PC-9 (cell line): ENCODE data around the gene MCRIP1. TPM values are rescaled to one million over a fixed set of nuclear protein-coding genes. Genes with fewer than 3 reads are reported as not detected.

ENCODE experiments used
- BruUV-seq: library from RNA; stranded (reverse); fragments of 400-500 nt; replicated peaks from 2 replicates; lab custom pipeline; 2021; lab: Mats Ljungman, UMichigan
- CTCF ChIA-PET: fragments of 300-600 bp; sonication (Branson Sonifier 250); formaldehyde crosslinking; loops from one replicate; lab custom pipeline; 2022; ENCODE audit warnings: antibody characterized with exemption; lab: Charles Lee
- POLR2A ChIA-PET: fragments of 300-600 bp; sonication (Branson Sonifier 250); formaldehyde crosslinking; loops from one replicate; lab custom pipeline; 2022; ENCODE audit warnings: antibody characterized with exemption; ENCODE audit not compliant: unreplicated experiment; lab: Charles Lee
- DNase-seq, 2 experiments: peaks; one replicate each; pipeline versions ENCODE4 v3.0.0 to v3.0.0-alpha.2; 2015 to 2022; ENCODE audit warnings: mixed read lengths in 1 of 2
- H2AFZ ChIP-seq: fragments of 200-600 bp; sonication (generic); 2 replicates; pipeline ENCODE4 v1.8.1; 2017; ENCODE audit warnings: antibody characterized with exemption
- H3F3A ChIP-seq: fragments of 200-600 bp; sonication (generic); 2 replicates; pipeline ENCODE4 v1.8.1; 2017; ENCODE audit warnings: antibody characterized with exemption, mild to moderate bottlenecking, low read depth; ENCODE audit not compliant: insufficient read depth
- H3K27ac ChIP-seq: fragments of 200-600 bp; sonication (generic); 2 replicates; pipeline ENCODE4 v1.6.1; 2016; ENCODE audit warnings: mixed run types
- H3K27me3 ChIP-seq: fragments of 200-600 bp; sonication (generic); 2 replicates; pipeline ENCODE4 v1.6.1; 2016; ENCODE audit warnings: low read depth, mixed run types; ENCODE audit not compliant: insufficient read depth
- H3K36me3 ChIP-seq: fragments of 200-600 bp; sonication (generic); 2 replicates; pipeline ENCODE4 v1.6.1; 2016; ENCODE audit warnings: low read depth, mixed run types
- H3K4me1 ChIP-seq: fragments of 200-600 bp; sonication (generic); replicated peaks from 2 replicates; pipeline ENCODE4 v1.6.1; 2016; ENCODE audit warnings: mixed run types; ENCODE audit not compliant: insufficient read depth
- H3K4me2 ChIP-seq: fragments of 200-600 bp; sonication (generic); 2 replicates; pipeline ENCODE4 v1.6.1; 2017; ENCODE audit warnings: mixed run types
- H3K4me3 ChIP-seq: fragments of 200-600 bp; sonication (generic); 2 replicates; pipeline ENCODE4 v1.6.1; 2016; ENCODE audit warnings: mixed run types
- H3K79me2 ChIP-seq: fragments of 200-600 bp; sonication (generic); 2 replicates; pipeline ENCODE4 v1.6.1; 2017; ENCODE audit warnings: low read depth, mixed run types
- H3K9me2 ChIP-seq: fragments of 200-600 bp; sonication (generic); 2 replicates; pipeline ENCODE4 v1.8.1; 2017; ENCODE audit warnings: mild to moderate bottlenecking; ENCODE audit not compliant: insufficient read depth
- H3K9me3 ChIP-seq: fragments of 200-600 bp; sonication (generic); 2 replicates; pipeline ENCODE4 v1.8.1; 2016; ENCODE audit warnings: low read depth; ENCODE audit not compliant: insufficient read depth
- H4K20me1 ChIP-seq: fragments of 200-600 bp; sonication (generic); 2 replicates; pipeline ENCODE4 v1.8.1; 2017; ENCODE audit not compliant: insufficient read depth
- EZH2 ChIP-seq: fragments of 200-600 bp; sonication (generic); IDR thresholded peaks from 2 replicates; pipeline ENCODE4 v1.8.0; 2017; ENCODE audit warnings: antibody characterized with exemption, low read depth
- intact Hi-C: fragments of 100-400 bp; cut with micrococcal nuclease; formaldehyde crosslinking; loops from one replicate; pipeline ENCODE4 v1.10.0; 2022; ENCODE audit not compliant: unreplicated experiment
- total RNA-seq: library from RNA; stranded (reverse); gene quantifications from 2 replicates; pipeline ENCODE4 v1.2.3, GENCODE V29; 2021
- TF ChIP-seq, protein P1 (sequence below): fragments of 200-600 bp; sonication (generic); conservative IDR thresholded peaks from 2 replicates; pipeline ENCODE4 v1.6.1; 2017; ENCODE audit warnings: mixed run types, antibody characterized with exemption, mild to moderate bottlenecking, moderate library complexity

The MCRIP1 gene
- total RNA-seq, 1 experiment from 2014 or later: 53.8 TPM

DNA sequence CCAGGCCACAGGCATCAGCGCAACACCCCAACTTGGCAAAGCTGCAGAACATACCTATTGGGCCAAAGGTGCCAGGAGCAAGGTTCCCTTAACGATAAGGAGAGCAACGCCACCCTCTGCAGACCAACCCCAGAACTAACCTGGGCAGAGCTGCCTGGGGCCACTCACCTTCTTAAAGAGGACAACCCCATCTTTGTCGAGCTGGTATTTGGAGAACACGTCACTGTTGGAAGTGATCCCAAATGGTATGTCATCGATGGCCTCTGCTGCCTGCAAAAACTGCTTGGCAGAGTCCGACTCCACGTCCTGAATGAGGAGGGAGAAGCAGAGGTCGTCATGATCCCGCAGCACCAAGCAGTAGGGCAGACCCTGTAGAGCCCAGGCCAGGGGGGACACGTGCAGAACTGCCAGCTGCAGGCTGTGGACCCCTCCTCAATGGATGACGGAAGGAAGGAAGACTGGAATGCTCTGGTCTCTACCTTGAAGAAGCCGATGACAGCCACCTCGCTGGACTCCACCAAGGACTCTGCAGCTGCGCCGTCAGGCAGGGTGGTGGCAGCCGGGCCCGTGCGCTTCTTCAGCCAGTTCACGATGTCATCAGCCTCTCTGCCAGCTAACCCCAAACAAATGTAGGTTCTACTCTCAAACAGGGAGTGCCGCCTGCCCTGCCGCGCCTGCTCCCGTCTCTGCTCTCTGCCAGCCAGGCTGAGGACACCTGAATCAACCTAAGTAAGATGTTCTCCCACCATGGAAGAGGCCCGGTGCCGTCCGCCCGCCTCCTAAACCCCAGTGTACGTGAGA, 22.1 kb upstream of the MCRIP1 start:
- POLR2A ChIA-PET: interaction anchor here (0.5 to 0.7 kb wide), 4 partner anchors 31 to 140 kb away, joined by 3 to 18 read pairs (median 4); no protein-coding TSS in a partner anchor
- H3K4me1 ChIP-seq: no peaks in the 10 kb centered on the region
- H3K27me3 ChIP-seq: no peaks in the 10 kb centered on the region
- H3K9me3 ChIP-seq: no peaks in the 10 kb centered on the region
- H3K4me2 ChIP-seq: no peak overlapping the region
- DNase-seq: no peak
- intact Hi-C loops: no loop called here
- peaks cover 41% of the 10 kb centered on the region for H3K79me2 ChIP-seq
- BruUV-seq: no TSS peak
- H3F3A ChIP-seq: no peaks in the 10 kb centered on the region
- H3K4me3 ChIP-seq: no peak overlapping the region
- CTCF ChIA-PET: interaction anchor here (0.6 to 0.7 kb wide), 2 partner anchors 8 to 116 kb away, joined by 3 to 5 read pairs; no protein-coding TSS in a partner anchor
- H2AFZ ChIP-seq: no peak overlapping the region
- TF ChIP-seq EZH2: no peak
- TF ChIP-seq, protein P1, sequence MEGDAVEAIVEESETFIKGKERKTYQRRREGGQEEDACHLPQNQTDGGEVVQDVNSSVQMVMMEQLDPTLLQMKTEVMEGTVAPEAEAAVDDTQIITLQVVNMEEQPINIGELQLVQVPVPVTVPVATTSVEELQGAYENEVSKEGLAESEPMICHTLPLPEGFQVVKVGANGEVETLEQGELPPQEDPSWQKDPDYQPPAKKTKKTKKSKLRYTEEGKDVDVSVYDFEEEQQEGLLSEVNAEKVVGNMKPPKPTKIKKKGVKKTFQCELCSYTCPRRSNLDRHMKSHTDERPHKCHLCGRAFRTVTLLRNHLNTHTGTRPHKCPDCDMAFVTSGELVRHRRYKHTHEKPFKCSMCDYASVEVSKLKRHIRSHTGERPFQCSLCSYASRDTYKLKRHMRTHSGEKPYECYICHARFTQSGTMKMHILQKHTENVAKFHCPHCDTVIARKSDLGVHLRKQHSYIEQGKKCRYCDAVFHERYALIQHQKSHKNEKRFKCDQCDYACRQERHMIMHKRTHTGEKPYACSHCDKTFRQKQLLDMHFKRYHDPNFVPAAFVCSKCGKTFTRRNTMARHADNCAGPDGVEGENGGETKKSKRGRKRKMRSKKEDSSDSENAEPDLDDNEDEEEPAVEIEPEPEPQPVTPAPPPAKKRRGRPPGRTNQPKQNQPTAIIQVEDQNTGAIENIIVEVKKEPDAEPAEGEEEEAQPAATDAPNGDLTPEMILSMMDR: no peak
- no peak overlapping the region for H3K27ac ChIP-seq
- H3K9me2 ChIP-seq: no peaks in the 10 kb centered on the region
- H4K20me1 ChIP-seq: peaks cover 22% of the 10 kb centered on the region
- H3K36me3 ChIP-seq: no peaks in the 10 kb centered on the region

DNA sequence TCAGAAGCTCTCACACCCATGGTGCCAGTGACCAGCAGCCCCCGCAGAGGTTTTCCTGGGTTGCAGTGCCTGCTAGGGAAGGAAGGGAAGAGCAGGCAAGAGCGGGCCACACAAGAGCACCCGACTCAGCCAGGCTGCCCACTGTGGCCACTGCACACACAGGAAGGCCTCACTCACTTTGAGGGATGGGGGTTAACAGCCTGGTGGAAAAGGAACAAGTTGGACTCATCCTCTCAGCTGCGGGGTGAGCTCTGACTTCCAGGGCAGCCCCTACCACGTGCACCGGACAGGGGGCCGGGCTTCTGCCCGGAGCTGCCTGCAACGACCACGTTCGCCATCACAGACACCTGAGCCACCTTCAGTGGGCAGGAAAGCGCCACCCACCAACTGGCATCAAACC, 19.1 kb upstream of the MCRIP1 start:
- no TSS peak for BruUV-seq
- H3K9me2 ChIP-seq: no peaks in the 10 kb centered on the region
- POLR2A ChIA-PET: interaction anchor here (0.6 kb wide), 1 partner anchor 30 kb away, joined by 7 read pairs; no protein-coding TSS in a partner anchor
- H3K4me1 ChIP-seq: no peaks in the 10 kb centered on the region
- TF ChIP-seq EZH2: no peak
- TF ChIP-seq, protein P1: no peak
- no peaks in the 10 kb centered on the region for H3K9me3 ChIP-seq
- H3K36me3 ChIP-seq: no peaks in the 10 kb centered on the region
- peaks cover 13% of the 10 kb centered on the region; the same call in 1 of the 2 replicates for H3K79me2 ChIP-seq
- intact Hi-C loops: no loop called here
- no peak overlapping the region for H2AFZ ChIP-seq
- peaks cover 10% of the 10 kb centered on the region for H4K20me1 ChIP-seq
- H3F3A ChIP-seq: no peaks in the 10 kb centered on the region; the same call in 1 of the 2 replicates
- H3K27ac ChIP-seq: no peak overlapping the region
- DNase-seq: no peak
- no peak overlapping the region for H3K4me3 ChIP-seq
- CTCF ChIA-PET: no interaction called here
- no peak overlapping the region for H3K4me2 ChIP-seq
- no peaks in the 10 kb centered on the region for H3K27me3 ChIP-seq

DNA sequence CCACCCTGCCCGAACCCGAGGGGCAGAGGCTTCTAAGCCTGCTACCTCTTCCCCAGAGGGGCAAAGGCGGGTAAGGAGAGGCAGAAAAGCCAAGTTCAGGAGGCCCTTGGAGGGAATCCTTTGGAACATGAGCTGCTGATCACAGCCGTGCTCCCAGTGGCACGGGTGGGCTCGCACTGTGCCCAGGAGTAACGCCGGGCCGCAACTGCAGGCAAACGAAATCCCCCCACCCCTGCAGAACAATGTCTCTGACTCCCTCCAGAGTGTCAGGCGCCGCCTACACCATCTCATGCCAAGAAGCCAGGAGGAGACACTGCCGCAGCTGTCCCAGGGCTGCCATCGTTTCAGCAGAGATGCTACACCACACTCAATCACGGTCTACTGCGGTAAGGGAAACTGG, 18.3 kb upstream of the MCRIP1 start:
- no peaks in the 10 kb centered on the region for H3K36me3 ChIP-seq
- no TSS peak for BruUV-seq
- H3K27me3 ChIP-seq: no peaks in the 10 kb centered on the region
- H3F3A ChIP-seq: no peaks in the 10 kb centered on the region; the same call in 1 of the 2 replicates
- TF ChIP-seq EZH2: no peak
- TF ChIP-seq, protein P1: no peak
- intact Hi-C loops: no loop called here
- no peak overlapping the region for H2AFZ ChIP-seq
- DNase-seq: no peak
- POLR2A ChIA-PET: no interaction called here
- no peak overlapping the region for H3K27ac ChIP-seq
- no peak overlapping the region for H3K4me2 ChIP-seq
- H3K9me2 ChIP-seq: no peaks in the 10 kb centered on the region
- H3K79me2 ChIP-seq: peaks cover 5% of the 10 kb centered on the region; the same call in 1 of the 2 replicates
- peaks cover 9% of the 10 kb centered on the region for H4K20me1 ChIP-seq
- no peak overlapping the region for H3K4me3 ChIP-seq
- no peaks in the 10 kb centered on the region for H3K4me1 ChIP-seq
- CTCF ChIA-PET: no interaction called here
- H3K9me3 ChIP-seq: no peaks in the 10 kb centered on the region
